ENCODE results near the gene TXNDC8.
A peak's percentile ranks its signal among the peaks of the same experiment; 100 is the strongest.

TXNDC8 gene

DNA sequence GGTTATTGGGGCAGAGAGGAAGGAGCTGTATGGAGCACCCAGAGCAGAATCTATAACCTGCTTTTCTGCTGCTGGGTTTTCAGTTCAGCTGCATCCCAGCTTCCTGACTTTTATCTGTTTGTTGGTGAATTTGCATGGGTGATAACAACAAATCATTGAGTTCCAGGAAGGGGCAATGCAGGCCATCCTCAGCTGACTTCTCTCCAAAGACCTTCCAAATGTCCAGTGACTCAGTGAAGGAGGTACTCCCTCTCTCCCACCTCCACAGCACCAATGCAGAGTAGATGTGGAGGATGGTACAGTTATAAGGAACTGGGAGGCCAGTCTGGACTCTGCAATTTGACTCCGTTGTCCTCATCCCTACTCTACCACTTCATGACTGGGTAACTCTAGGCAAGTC lies 79.7 kb downstream of the TXNDC8 start:
- Histone ChIP-seq H3K4me3 (ENCODE audit: insufficient read depth, low read length, poor library complexity, severe bottlenecking) (no peak overlapping the region), H3K36me3 (ENCODE audit: low read length) (no peaks in the 10 kb centered on the region), H3K27ac (ENCODE audit: low read depth, low read length) (no peak overlapping the region), H3F3A (ENCODE audit: insufficient read depth) (peaks cover 6% of the 10 kb centered on the region; the same call in 1 of the 2 replicates), H3K9me3 (ENCODE audit: insufficient read depth, low read length) (no peaks in the 10 kb centered on the region), H3K27me3 (ENCODE audit: low read length) (no peaks in the 10 kb centered on the region), H3K4me2 (ENCODE audit: low read depth, low read length, poor library complexity, severe bottlenecking) (no peak overlapping the region), H3K79me2 (ENCODE audit: insufficient read depth, low read length) (peaks cover 12% of the 10 kb centered on the region), H3K9ac (ENCODE audit: low read length) (no peak overlapping the region), H3K9me2 (replicated peaks; ENCODE audit: insufficient read depth, low read length) (no peaks in the 10 kb centered on the region), H4K20me1 (ENCODE audit: low read depth, low read length) (no peaks in the 10 kb centered on the region), H2AFZ (ENCODE audit: low read depth, low read length, severe bottlenecking) (no peak overlapping the region)
- TF ChIP-seq, protein P1, sequence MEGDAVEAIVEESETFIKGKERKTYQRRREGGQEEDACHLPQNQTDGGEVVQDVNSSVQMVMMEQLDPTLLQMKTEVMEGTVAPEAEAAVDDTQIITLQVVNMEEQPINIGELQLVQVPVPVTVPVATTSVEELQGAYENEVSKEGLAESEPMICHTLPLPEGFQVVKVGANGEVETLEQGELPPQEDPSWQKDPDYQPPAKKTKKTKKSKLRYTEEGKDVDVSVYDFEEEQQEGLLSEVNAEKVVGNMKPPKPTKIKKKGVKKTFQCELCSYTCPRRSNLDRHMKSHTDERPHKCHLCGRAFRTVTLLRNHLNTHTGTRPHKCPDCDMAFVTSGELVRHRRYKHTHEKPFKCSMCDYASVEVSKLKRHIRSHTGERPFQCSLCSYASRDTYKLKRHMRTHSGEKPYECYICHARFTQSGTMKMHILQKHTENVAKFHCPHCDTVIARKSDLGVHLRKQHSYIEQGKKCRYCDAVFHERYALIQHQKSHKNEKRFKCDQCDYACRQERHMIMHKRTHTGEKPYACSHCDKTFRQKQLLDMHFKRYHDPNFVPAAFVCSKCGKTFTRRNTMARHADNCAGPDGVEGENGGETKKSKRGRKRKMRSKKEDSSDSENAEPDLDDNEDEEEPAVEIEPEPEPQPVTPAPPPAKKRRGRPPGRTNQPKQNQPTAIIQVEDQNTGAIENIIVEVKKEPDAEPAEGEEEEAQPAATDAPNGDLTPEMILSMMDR (IDR thresholded peaks at IDR 0.05; ENCODE audit: insufficient read depth, low read length, poor library complexity, severe bottlenecking): no peak
- no peak for TF ChIP-seq EZH2phosphoT487 (conservative IDR thresholded peaks at IDR 0.05; ENCODE audit: low read length)

DNA sequence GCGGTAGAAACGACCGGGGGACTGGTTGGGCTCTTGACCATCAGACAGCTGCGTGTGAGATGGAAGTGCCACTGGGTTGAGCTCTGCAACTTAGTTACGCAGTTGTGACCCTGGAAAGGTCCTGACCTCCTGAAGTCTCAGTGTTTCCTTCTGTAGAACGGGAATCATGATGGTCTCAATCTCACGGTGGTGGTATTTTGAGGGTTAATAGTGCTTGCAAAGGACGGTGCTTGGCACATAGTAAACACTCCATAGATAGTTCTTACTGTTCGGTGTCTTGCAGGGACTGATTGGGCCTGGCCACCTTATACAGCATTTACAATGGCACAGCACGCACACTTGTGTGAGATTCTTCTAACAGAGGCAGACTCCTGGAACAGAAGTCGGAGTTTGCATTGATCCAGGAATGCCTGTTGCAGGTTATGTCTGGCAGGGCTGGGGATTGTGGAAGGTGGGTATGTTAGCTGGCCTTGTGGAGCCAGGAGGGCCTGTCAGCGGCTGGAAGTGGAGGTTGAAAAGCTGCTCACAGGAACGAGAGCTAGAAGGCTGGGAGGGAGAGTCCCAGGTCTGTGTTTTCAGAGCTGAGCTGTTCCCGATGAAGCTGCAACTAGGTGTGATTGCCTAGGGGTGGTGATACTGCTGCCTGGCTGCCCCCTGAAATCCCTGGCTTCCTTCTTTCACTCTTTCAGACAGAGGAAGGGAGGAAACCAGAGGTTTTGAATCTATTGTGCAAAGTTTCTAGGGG lies 80.4 kb downstream of the TXNDC8 start:
- H3K36me3 ChIP-seq (ENCODE audit: low read length): no peaks in the 10 kb centered on the region
- TF ChIP-seq EZH2phosphoT487 (conservative IDR thresholded peaks at IDR 0.05; ENCODE audit: low read length): no peak
- TF ChIP-seq, protein P1 (IDR thresholded peaks at IDR 0.05; ENCODE audit: insufficient read depth, low read length, poor library complexity, severe bottlenecking): no peak

DNA sequence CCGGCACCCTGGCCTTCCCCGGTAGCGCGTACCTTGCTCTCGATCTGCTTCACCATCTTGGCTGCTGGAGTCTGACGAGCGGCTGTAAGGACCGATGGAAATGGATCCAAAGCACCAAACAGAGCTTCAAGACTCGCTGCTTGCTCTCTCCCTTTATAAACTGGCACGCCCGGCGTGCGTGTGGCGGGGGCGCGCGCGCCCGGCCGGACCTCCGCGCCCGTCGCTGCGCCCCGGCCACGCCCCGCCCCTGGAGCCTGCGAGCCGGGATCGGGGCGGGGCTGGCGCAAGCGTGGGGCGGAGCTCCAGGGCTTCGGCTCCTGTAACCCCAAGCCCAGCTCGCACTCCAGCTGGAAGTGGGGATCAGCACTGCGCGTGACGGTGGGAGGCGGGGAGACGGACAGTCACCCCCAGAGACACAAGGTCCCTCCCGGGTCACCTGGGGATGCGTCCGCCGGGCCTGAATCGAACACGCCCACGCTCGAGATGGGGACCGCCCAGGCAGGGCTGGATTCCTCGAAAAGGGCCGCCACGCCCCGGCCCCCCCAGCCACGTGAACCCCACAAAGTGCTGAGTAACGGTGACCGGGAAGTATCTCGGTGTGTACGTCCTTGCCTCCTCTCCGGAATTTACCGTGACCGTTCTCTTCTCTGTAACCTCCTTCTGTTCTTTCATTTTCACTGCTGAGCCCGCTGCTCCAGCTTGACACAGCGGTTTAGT lies 81.1 kb downstream of the TXNDC8 start, which contains the start of gene TXN:
TSS of gene TXN (minus strand) at position 128 of the 717 bp plus-strand sequence. CDS start at position 56, 72 bp downstream.
- TF ChIP-seq, protein P1 (IDR thresholded peaks at IDR 0.05; ENCODE audit: insufficient read depth, low read length, poor library complexity, severe bottlenecking): no peak
- no peak for TF ChIP-seq EZH2phosphoT487 (conservative IDR thresholded peaks at IDR 0.05; ENCODE audit: low read length)
- Histone ChIP-seq H3F3A (ENCODE audit: insufficient read depth) (peaks cover 6% of the 10 kb centered on the region; the same call in 1 of the 2 replicates), H4K20me1 (ENCODE audit: low read depth, low read length) (no peaks in the 10 kb centered on the region), H3K4me2 (ENCODE audit: low read depth, low read length, poor library complexity, severe bottlenecking) (peak within 1 kb of the TSS; percentile 59), H3K36me3 (ENCODE audit: low read length) (no peaks in the 10 kb centered on the region), H3K79me2 (ENCODE audit: insufficient read depth, low read length) (peaks cover 22% of the 10 kb centered on the region), H3K9ac (ENCODE audit: low read length) (peak within 1 kb of the TSS; percentile 76), H3K27ac (ENCODE audit: low read depth, low read length) (peak within 1 kb of the TSS; percentile 25; the same call in 1 of the 2 replicates), H3K27me3 (ENCODE audit: low read length) (no peaks in the 10 kb centered on the region), H3K9me3 (ENCODE audit: insufficient read depth, low read length) (no peaks in the 10 kb centered on the region), H3K4me3 (ENCODE audit: insufficient read depth, low read length, poor library complexity, severe bottlenecking) (peak within 1 kb of the TSS; percentile 83), H2AFZ (ENCODE audit: low read depth, low read length, severe bottlenecking) (peak within 1 kb of the TSS; percentile 98), H3K9me2 (replicated peaks; ENCODE audit: insufficient read depth, low read length) (no peaks in the 10 kb centered on the region)

More for the DNA sequence above, 80.4 kb downstream of the TXNDC8 start:
- Histone ChIP-seq H3K9ac (ENCODE audit: low read length) (peak overlapping the region; percentile 76), H3K27me3 (ENCODE audit: low read length) (no peaks in the 10 kb centered on the region), H3F3A (ENCODE audit: insufficient read depth) (peaks cover 6% of the 10 kb centered on the region; the same call in 1 of the 2 replicates), H3K27ac (ENCODE audit: low read depth, low read length) (no peak overlapping the region), H3K79me2 (ENCODE audit: insufficient read depth, low read length) (peaks cover 19% of the 10 kb centered on the region), H3K4me2 (ENCODE audit: low read depth, low read length, poor library complexity, severe bottlenecking) (peak overlapping the region; percentile 59), H3K4me3 (ENCODE audit: insufficient read depth, low read length, poor library complexity, severe bottlenecking) (peak overlapping the region; percentile 83), H4K20me1 (ENCODE audit: low read depth, low read length) (no peaks in the 10 kb centered on the region), H3K9me3 (ENCODE audit: insufficient read depth, low read length) (no peaks in the 10 kb centered on the region), H2AFZ (ENCODE audit: low read depth, low read length, severe bottlenecking) (peak overlapping the region; percentile 66), H3K9me2 (replicated peaks; ENCODE audit: insufficient read depth, low read length) (no peaks in the 10 kb centered on the region)
